K562 (cell line): ENCODE data around the gene CDC14A. TPM values are rescaled to one million over a fixed set of nuclear protein-coding genes. Genes with fewer than 3 reads are reported as not detected.
"Not testable (repeated sequence)": the region's sequence is repeated elsewhere in the genome, so short reads cannot be mapped to it uniquely, and the experiment has no call there.

Experiments
- ATAC-seq: fragments of 200-7000 bp; cut with Tn5 transposase; 3 replicates; pipeline ENCODE4 v1.9.1; 2020; ENCODE audit warnings: moderate library complexity
- BruUV-seq: library from RNA; stranded (reverse); fragments of 400-500 nt; replicated peaks from 2 replicates; lab custom pipeline; 2021; lab: Mats Ljungman, UMichigan
- CTCF ChIA-PET: fragments of 300-600 bp; formaldehyde crosslinking; extraction: SDS; loops from one replicate; lab custom pipeline; 2021; ENCODE audit warnings: low intra/inter-chr PET ratio; lab: Yijun Ruan, JAX
- POLR2A ChIA-PET: fragments of 300-600, 350-650 bp; sonication (Branson Sonifier 250); formaldehyde crosslinking; extraction: SDS; loops from one replicate; lab custom pipeline; 2021; ENCODE audit warnings: antibody characterized with exemption, inconsistent platforms; lab: Yijun Ruan, JAX
- DNase-seq, 4 experiments: peaks; one replicate each; pipeline versions ENCODE4 v3.0.0 to v3.0.0-alpha.2; 2011 to 2018; ENCODE audit warnings: low spot score in 3 of 4, mixed read lengths in 3 of 4; ENCODE audit errors: extremely low read depth in 1 of 4
- FAIRE-seq: peaks from 2 replicates; lab custom pipeline; 2011; peaks lifted over from hg19 to GRCh38; lab: Jason Lieb, UNC
- H2AFZ ChIP-seq: 2 replicates; pipeline ENCODE4 v1.6.0; 2011; ENCODE audit warnings: low read depth, low read length, control low read depth, inconsistent platforms
- H3K27ac ChIP-seq: fragments of 200-600 bp; 3 replicates; pipeline ENCODE4 v1.8.0; 2011; ENCODE audit warnings: low read depth, mild to moderate bottlenecking, control low read depth, inconsistent platforms, low read length, moderate library complexity, mixed read lengths; ENCODE audit errors: extremely low read depth
- H3K27me3 ChIP-seq, 2 experiments: fragments of 300-600 bp in 1 of 2; 2 replicates in 1 of 2; 3 replicates in 1 of 2; pipeline versions ENCODE4 v1.6.0 to v1.8.0; 2011; ENCODE audit warnings: inconsistent platforms in 2 of 2, low read length in 2 of 2, mild to moderate bottlenecking in 1 of 2, mixed read lengths in 1 of 2, moderate library complexity in 1 of 2; ENCODE audit not compliant: control insufficient read depth in 2 of 2, insufficient read depth in 2 of 2
- H3K36me3 ChIP-seq: fragments of 300-600 bp; 3 replicates; pipeline ENCODE4 v1.8.0; 2011; ENCODE audit warnings: mild to moderate bottlenecking, low read length, inconsistent platforms; ENCODE audit not compliant: control insufficient read depth, insufficient read depth
- H3K4me1 ChIP-seq, 2 experiments: fragments of 200-600 bp in 1 of 2; replicated peaks in 1 of 2; 2 replicates in 1 of 2; 3 replicates in 1 of 2; pipeline versions ENCODE4 v1.5.1 to v1.8.0; 2011; ENCODE audit warnings: inconsistent platforms in 2 of 2, low read length in 2 of 2, mild to moderate bottlenecking in 1 of 2, mixed read lengths in 1 of 2, moderate library complexity in 1 of 2; ENCODE audit not compliant: control insufficient read depth in 2 of 2, insufficient read depth in 2 of 2
- H3K4me2 ChIP-seq: 2 replicates; pipeline ENCODE4 v1.6.1; 2011; ENCODE audit warnings: low read length, control low read depth, inconsistent platforms, mixed read lengths; ENCODE audit not compliant: insufficient read depth
- H3K4me3 ChIP-seq: fragments of 200-600 bp; sonication (generic), shearing (Covaris generic); 2 replicates; pipeline ENCODE4 v1.5.1; 2016; ENCODE audit warnings: control low read depth, inconsistent platforms
- H3K79me2 ChIP-seq: fragments of 200-600 bp; 3 replicates; pipeline ENCODE4 v1.8.0; 2011; ENCODE audit warnings: low read length, inconsistent platforms; ENCODE audit not compliant: control insufficient read depth, insufficient read depth
- H3K9ac ChIP-seq, 2 experiments: 2 replicates each; pipeline versions ENCODE4 v1.6.0 to v1.6.1; 2011; ENCODE audit warnings: low read depth in 2 of 2, low read length in 2 of 2, control low read depth in 1 of 2, inconsistent platforms in 1 of 2, mild to moderate bottlenecking in 1 of 2, mixed read lengths in 1 of 2; ENCODE audit not compliant: insufficient read depth in 1 of 2
- H3K9me1 ChIP-seq: one replicate; pipeline ENCODE4 v1.6.0; 2011; ENCODE audit warnings: inconsistent platforms, mild to moderate bottlenecking, low read length, moderate library complexity; ENCODE audit not compliant: control insufficient read depth, insufficient read depth
- H3K9me3 ChIP-seq: replicated peaks from 2 replicates; pipeline ENCODE4 v1.5.1; 2011; ENCODE audit warnings: low read depth, low read length, inconsistent platforms; ENCODE audit not compliant: control insufficient read depth, insufficient read depth
- H4K20me1 ChIP-seq: replicated peaks from 2 replicates; pipeline ENCODE4 v1.6.1; 2011; ENCODE audit warnings: low read length, inconsistent platforms, mixed read lengths; ENCODE audit not compliant: control insufficient read depth, insufficient read depth
- ZNF146 ChIP-seq: IDR thresholded peaks from one replicate; pipeline ENCODE4 v1.6.1; 2018; ENCODE audit warnings: missing compliant biosample characterization; ENCODE audit not compliant: unreplicated experiment
- WGBS: fragments of 100-300 bp; shearing (Covaris generic); methylation state at CpG from one replicate; pipeline ENCODE4 v1.1.6; 2016; ENCODE audit warnings: low coverage, mixed read lengths; ENCODE audit not compliant: insufficient coverage; ENCODE audit errors: missing lambda C conversion rate; 5-methylcytosine and 5-hydroxymethylcytosine counted together
- in situ Hi-C: fragments of 300-500 bp; cut with MboI; formaldehyde crosslinking; loops from 4 replicates; pipeline ENCODE4 v1.15.0; 2018; ENCODE audit warnings: inconsistent platforms, mixed read lengths
- intact Hi-C: fragments of 100-400 bp; cut with micrococcal nuclease; formaldehyde crosslinking; loops from 2 replicates; pipeline ENCODE4 v1.14.2; 2022
- polyA plus RNA-seq, 8 experiments: library from polyadenylated mRNA; depleted of rRNA in 4 of 8; stranded (reverse) in 5 of 8; unstranded in 3 of 8; fragments of >200 nt; fragmentation: Nextera tagmentation in 2 of 8; fragmentation: Illumina TruSeq in 1 of 8; extraction: Ambion mirVana in 2 of 8; extraction: Trizol in 1 of 8; gene quantifications; 2 replicates each; pipeline versions ENCODE4 v1.2.1 to v1.2.3, GENCODE V29; 2011 to 2014; ENCODE audit warnings: inconsistent platforms in 1 of 8, missing spikeins in 1 of 8
- total RNA-seq, 7 experiments: library from RNA; depleted of rRNA in 6 of 7; stranded (reverse); fragments of >200 nt in 6 of 7; fragmentation: Illumina TruSeq in 2 of 7; extraction: Trizol in 2 of 7; gene quantifications; 2 replicates each; pipeline versions ENCODE4 v1.2.1 to v1.2.3, GENCODE V29; 2011 to 2021; ENCODE audit warnings: low replicate concordance in 1 of 7

CDC14A gene
- total and polyA plus RNA-seq, 9 of the 15 experiments (the other 6 are each of a cell fraction or from before 2014, with no cell fraction given) = 17.0 to 74.3 (median 33.4) TPM

DNA sequence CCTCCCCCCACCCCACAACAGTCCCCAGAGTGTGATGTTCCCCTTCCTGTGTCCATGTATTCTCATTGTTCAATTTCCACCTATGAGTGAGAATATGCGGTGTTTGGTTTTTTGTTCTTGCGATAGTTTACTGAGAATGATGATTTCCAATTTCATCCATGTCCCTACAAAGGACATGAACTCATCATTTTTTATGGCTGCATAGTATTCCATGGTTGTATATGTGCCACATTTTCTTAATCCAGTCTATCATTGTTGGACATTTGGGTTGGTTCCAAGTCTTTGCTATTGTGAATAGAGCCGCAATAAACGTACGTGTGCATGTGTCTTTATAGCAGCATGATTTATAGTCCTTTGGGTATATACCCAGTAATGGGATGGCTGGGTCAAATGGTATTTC, 21.6 kb downstream of the CDC14A start:
- H2AFZ ChIP-seq, intact Hi-C loops, H3K4me2 ChIP-seq, H3K9me1 ChIP-seq, H3K27me3 ChIP-seq, H3K9ac ChIP-seq, H3K27ac ChIP-seq, H3K9me3 ChIP-seq: not testable (repeated sequence)
- TF ChIP-seq ZNF146 = peak; percentile 36
- TF ChIP-seq, all 486 proteins: peak for 1; not testable (repeated sequence) for 485
- Histone ChIP-seq H3K79me2 (peaks cover 90% of the 10 kb centered on the region), H3K36me3 (peaks cover 45% of the 10 kb centered on the region)
- ATAC-seq, BruUV-seq, POLR2A ChIA-PET, DNase-seq, H4K20me1 ChIP-seq, H3K4me1 ChIP-seq, FAIRE-seq, in situ Hi-C loops, CTCF ChIA-PET, H3K4me3 ChIP-seq: not testable (repeated sequence)
- 67% methylated on average over 3 of the region's 5 CpGs for WGBS

DNA sequence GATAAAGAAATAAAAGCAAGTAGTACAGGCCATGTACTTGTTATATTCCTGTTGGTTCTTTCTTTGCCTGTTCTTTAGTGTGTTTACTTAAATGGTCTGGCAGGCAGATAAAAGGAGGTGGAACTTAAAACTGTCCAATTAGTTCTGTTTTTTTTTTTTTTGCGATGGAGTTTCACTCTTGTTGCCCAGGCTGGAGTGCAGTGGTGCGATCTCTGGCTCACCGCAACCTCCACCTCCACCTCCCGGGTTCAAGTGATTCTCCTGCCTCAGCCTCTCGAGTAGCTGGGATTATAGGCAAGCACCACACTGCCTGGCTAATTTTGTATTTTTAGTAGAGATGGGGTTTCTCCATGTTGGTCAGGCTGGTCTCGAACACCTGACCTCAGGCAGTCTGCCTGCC, 24.6 kb downstream of the CDC14A start:
- WGBS = 78% methylated on average over 5 of the region's 6 CpGs
- POLR2A ChIA-PET = interaction anchor here (1.0 kb wide), 1 partner anchor 9 kb away, joined by 5 read pairs; no protein-coding TSS in a partner anchor
- H3K9me1 ChIP-seq, H2AFZ ChIP-seq, ATAC-seq, H3K4me2 ChIP-seq, BruUV-seq, H3K9ac ChIP-seq, H3K4me3 ChIP-seq, H3K27me3 ChIP-seq, H3K9me3 ChIP-seq, CTCF ChIA-PET, intact Hi-C loops, FAIRE-seq, H4K20me1 ChIP-seq, DNase-seq, in situ Hi-C loops, H3K4me1 ChIP-seq: not testable (repeated sequence)
- H3K27ac ChIP-seq = peak overlapping the region; percentile 12; the same call in 1 of the 3 replicates
- H3K79me2 ChIP-seq = peaks cover 87% of the 10 kb centered on the region
- peaks cover 74% of the 10 kb centered on the region for H3K36me3 ChIP-seq
